DOHH2 (cell line): ENCODE data around the gene SRA1.

Experiments used
- EZH2phosphoT487 ChIP-seq: fragments of 200-600 bp; sonication (generic); IDR thresholded peaks from 2 replicates; pipeline ENCODE4 v1.6.1; 2017; ENCODE audit warnings: borderline replicate concordance, mild to moderate bottlenecking, antibody characterized with exemption, low read length, moderate library complexity, mixed read lengths
- TF ChIP-seq, protein P1 (sequence below): fragments of 200-600 bp; sonication (generic); IDR thresholded peaks from one replicate; pipeline ENCODE4 v1.5.1; 2014; ENCODE audit warnings: antibody characterized with exemption, mild to moderate bottlenecking, low read depth, low read length; ENCODE audit not compliant: poor library complexity, severe bottlenecking

DNA sequence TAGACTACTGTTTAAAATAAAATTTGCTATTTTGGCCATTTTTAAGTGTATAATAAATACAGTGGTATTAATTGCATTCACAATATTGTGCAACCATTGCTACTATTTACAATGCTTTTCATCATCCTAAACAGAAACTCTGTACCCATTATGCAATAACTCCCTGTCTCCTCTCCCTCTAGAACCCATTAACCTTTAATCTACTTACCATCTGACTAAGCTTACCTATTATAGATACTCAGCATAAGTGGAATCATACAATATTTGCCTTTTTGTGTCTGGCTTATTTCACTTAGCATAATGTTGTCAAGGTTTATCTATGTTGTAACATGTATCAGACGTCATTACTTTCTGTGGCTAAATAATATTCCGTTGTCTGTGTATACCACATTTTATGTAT, 49.8 kb upstream of the SRA1 start:
- TF ChIP-seq, protein P1, sequence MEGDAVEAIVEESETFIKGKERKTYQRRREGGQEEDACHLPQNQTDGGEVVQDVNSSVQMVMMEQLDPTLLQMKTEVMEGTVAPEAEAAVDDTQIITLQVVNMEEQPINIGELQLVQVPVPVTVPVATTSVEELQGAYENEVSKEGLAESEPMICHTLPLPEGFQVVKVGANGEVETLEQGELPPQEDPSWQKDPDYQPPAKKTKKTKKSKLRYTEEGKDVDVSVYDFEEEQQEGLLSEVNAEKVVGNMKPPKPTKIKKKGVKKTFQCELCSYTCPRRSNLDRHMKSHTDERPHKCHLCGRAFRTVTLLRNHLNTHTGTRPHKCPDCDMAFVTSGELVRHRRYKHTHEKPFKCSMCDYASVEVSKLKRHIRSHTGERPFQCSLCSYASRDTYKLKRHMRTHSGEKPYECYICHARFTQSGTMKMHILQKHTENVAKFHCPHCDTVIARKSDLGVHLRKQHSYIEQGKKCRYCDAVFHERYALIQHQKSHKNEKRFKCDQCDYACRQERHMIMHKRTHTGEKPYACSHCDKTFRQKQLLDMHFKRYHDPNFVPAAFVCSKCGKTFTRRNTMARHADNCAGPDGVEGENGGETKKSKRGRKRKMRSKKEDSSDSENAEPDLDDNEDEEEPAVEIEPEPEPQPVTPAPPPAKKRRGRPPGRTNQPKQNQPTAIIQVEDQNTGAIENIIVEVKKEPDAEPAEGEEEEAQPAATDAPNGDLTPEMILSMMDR: no peak
- no peak for TF ChIP-seq EZH2phosphoT487
